ENCODE data around the gene MTG2.

Gene MTG2

GRCh38 chr20:62222972-62223371, 40.1 kb downstream of the MTG2 start:
- peaks cover 82% of the 10 kb centered on the region for H3K27me3 Mint-ChIP-seq
- no peak overlapping the region for H3K4me3 Mint-ChIP-seq
- ATAC-seq (no peak), DNase-seq (no peak)
- no peak overlapping the region for H3K27ac Mint-ChIP-seq
- no peaks in the 10 kb centered on the region for H3K9me3 Mint-ChIP-seq
- peaks cover 17% of the 10 kb centered on the region for H3K4me1 Mint-ChIP-seq

- no peak overlapping the region for H3K4me3 Mint-ChIP-seq
- peaks cover 17% of the 10 kb centered on the region for H3K4me1 Mint-ChIP-seq
- peak overlapping the region in 1 of 2 donors; percentile 34 for H3K27ac Mint-ChIP-seq
- H3K27me3 Mint-ChIP-seq: peaks cover 76% of the 10 kb centered on the region
- DNase-seq (no peak), ATAC-seq (no peak)
- H3K9me3 Mint-ChIP-seq: no peaks in the 10 kb centered on the region
These were observed 40.7 kb downstream of the MTG2 start for GRCh38 chr20:62223571-62223970.

- Mint-ChIP-seq H3K4me1 (peaks cover 12% of the 10 kb centered on the region), H3K4me3 (no peak overlapping the region), H3K27me3 (peaks cover 69% of the 10 kb centered on the region), H3K27ac (no peak overlapping the region), H3K9me3 (no peaks in the 10 kb centered on the region)
- DNase-seq (no peak), ATAC-seq (no peak)
These were observed 41.5 kb downstream of the MTG2 start for GRCh38 chr20:62224113-62224855.

- H3K4me3 Mint-ChIP-seq: no peak overlapping the region
- H3K4me1 Mint-ChIP-seq: peaks cover 9% of the 10 kb centered on the region
- H3K27ac Mint-ChIP-seq: no peak overlapping the region
- H3K9me3 Mint-ChIP-seq: no peaks in the 10 kb centered on the region
- H3K27me3 Mint-ChIP-seq: peaks cover 65% of the 10 kb centered on the region
- ATAC-seq (no peak), DNase-seq (no peak)
These were observed 42.2 kb downstream of the MTG2 start for GRCh38 chr20:62225026-62225425.

GRCh38 chr20:62225820-62226635, 43.2 kb downstream of the MTG2 start:
- Mint-ChIP-seq H3K4me3 (no peak overlapping the region), H3K27ac (no peak overlapping the region), H3K27me3 (peaks cover 57% of the 10 kb centered on the region), H3K4me1 (peaks cover 3% of the 10 kb centered on the region), H3K9me3 (no peaks in the 10 kb centered on the region)
- DNase-seq (no peak), ATAC-seq (no peak)

GRCh38 chr20:62226707-62227590, 44.1 kb downstream of the MTG2 start:
- no peak overlapping the region for H3K4me3 Mint-ChIP-seq
- H3K27ac Mint-ChIP-seq: no peak overlapping the region
- H3K27me3 Mint-ChIP-seq: peaks cover 48% of the 10 kb centered on the region
- ATAC-seq (no peak), DNase-seq (no peak)
- no peaks in the 10 kb centered on the region for H3K4me1 Mint-ChIP-seq
- no peaks in the 10 kb centered on the region for H3K9me3 Mint-ChIP-seq

- DNase-seq: no peak
- Mint-ChIP-seq H3K4me3 (no peak overlapping the region), H3K9me3 (no peaks in the 10 kb centered on the region), H3K27ac (no peak overlapping the region), H3K4me1 (no peaks in the 10 kb centered on the region), H3K27me3 (peaks cover 42% of the 10 kb centered on the region)
- peak; percentile 24 for ATAC-seq
These were observed 44.8 kb downstream of the MTG2 start for GRCh38 chr20:62227591-62227976.

- H3K4me1 Mint-ChIP-seq: no peaks in the 10 kb centered on the region
These were observed 45.4 kb downstream of the MTG2 start for GRCh38 chr20:62227977-62228958.

GRCh38 chr20:62228982-62229545, 46.2 kb downstream of the MTG2 start:
- Mint-ChIP-seq H3K27me3 (peaks cover 27% of the 10 kb centered on the region), H3K9me3 (no peaks in the 10 kb centered on the region), H3K4me3 (no peak overlapping the region), H3K4me1 (no peaks in the 10 kb centered on the region), H3K27ac (no peak overlapping the region)
- no peak for ATAC-seq
- no peak for DNase-seq

More at GRCh38 chr20:62227977-62228958, 45.4 kb downstream of the MTG2 start:
- Mint-ChIP-seq H3K27me3 (peaks cover 35% of the 10 kb centered on the region), H3K9me3 (no peaks in the 10 kb centered on the region), H3K27ac (no peak overlapping the region), H3K4me3 (no peak overlapping the region)
- no peak for DNase-seq
- peak; percentile 32 for ATAC-seq

GRCh38 chr20:62229667-62230066, 46.8 kb downstream of the MTG2 start:
- no peaks in the 10 kb centered on the region for H3K9me3 Mint-ChIP-seq
- H3K4me1 Mint-ChIP-seq: no peaks in the 10 kb centered on the region
- no peak overlapping the region for H3K27ac Mint-ChIP-seq
- ATAC-seq (no peak), DNase-seq (no peak)
- no peak overlapping the region for H3K4me3 Mint-ChIP-seq
- peaks cover 23% of the 10 kb centered on the region for H3K27me3 Mint-ChIP-seq

GRCh38 chr20:62230276-62230675, 47.4 kb downstream of the MTG2 start:
- ATAC-seq (no peak), DNase-seq (no peak)
- Mint-ChIP-seq H3K4me3 (no peak overlapping the region), H3K27me3 (peaks cover 21% of the 10 kb centered on the region), H3K9me3 (no peaks in the 10 kb centered on the region), H3K27ac (no peak overlapping the region), H3K4me1 (no peaks in the 10 kb centered on the region)

- no peak overlapping the region for H3K4me3 Mint-ChIP-seq
- no peak for ATAC-seq
- H3K4me1 Mint-ChIP-seq: no peaks in the 10 kb centered on the region
- no peak for DNase-seq
- no peaks in the 10 kb centered on the region for H3K9me3 Mint-ChIP-seq
- H3K27me3 Mint-ChIP-seq: peaks cover 19% of the 10 kb centered on the region
- no peak overlapping the region for H3K27ac Mint-ChIP-seq
These were observed 47.9 kb downstream of the MTG2 start for GRCh38 chr20:62230696-62231095.

- H3K27me3 Mint-ChIP-seq: peaks cover 16% of the 10 kb centered on the region
- no peaks in the 10 kb centered on the region for H3K4me1 Mint-ChIP-seq
- no peaks in the 10 kb centered on the region for H3K9me3 Mint-ChIP-seq
- H3K4me3 Mint-ChIP-seq: no peak overlapping the region
- no peak for DNase-seq
- no peak overlapping the region for H3K27ac Mint-ChIP-seq
- ATAC-seq: no peak
These were observed 48.5 kb downstream of the MTG2 start for GRCh38 chr20:62231292-62231691.

- no peaks in the 10 kb centered on the region for H3K9me3 Mint-ChIP-seq
- no peak for DNase-seq
- H3K27ac Mint-ChIP-seq: no peak overlapping the region
- no peak overlapping the region for H3K4me3 Mint-ChIP-seq
- peaks cover 7% of the 10 kb centered on the region for H3K27me3 Mint-ChIP-seq
- no peak for ATAC-seq
- peaks cover under 1% of the 10 kb centered on the region for H3K4me1 Mint-ChIP-seq
These were observed 49.4 kb downstream of the MTG2 start for GRCh38 chr20:62232194-62232593.
